Measurements from ENCODE around the gene CYP2C9.

GRCh38 chr10:95034401-95034800, 95.9 kb downstream of the CYP2C9 start:
- TF ChIP-seq, protein P1, sequence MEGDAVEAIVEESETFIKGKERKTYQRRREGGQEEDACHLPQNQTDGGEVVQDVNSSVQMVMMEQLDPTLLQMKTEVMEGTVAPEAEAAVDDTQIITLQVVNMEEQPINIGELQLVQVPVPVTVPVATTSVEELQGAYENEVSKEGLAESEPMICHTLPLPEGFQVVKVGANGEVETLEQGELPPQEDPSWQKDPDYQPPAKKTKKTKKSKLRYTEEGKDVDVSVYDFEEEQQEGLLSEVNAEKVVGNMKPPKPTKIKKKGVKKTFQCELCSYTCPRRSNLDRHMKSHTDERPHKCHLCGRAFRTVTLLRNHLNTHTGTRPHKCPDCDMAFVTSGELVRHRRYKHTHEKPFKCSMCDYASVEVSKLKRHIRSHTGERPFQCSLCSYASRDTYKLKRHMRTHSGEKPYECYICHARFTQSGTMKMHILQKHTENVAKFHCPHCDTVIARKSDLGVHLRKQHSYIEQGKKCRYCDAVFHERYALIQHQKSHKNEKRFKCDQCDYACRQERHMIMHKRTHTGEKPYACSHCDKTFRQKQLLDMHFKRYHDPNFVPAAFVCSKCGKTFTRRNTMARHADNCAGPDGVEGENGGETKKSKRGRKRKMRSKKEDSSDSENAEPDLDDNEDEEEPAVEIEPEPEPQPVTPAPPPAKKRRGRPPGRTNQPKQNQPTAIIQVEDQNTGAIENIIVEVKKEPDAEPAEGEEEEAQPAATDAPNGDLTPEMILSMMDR (IDR thresholded peaks at IDR 0.05; ENCODE audit: low read length), result no peak
- TF ChIP-seq EZH2 (IDR thresholded peaks at IDR 0.05; ENCODE audit: borderline replicate concordance, low read length), result no peak
